Effector CD4-positive, alpha-beta T cell (primary cell): ENCODE results near the gene PTGES3L.
"Not testable (repeated sequence)": the region's sequence is repeated elsewhere in the genome, so short reads cannot be mapped to it uniquely, and the experiment has no call there.

ENCODE experiments used
- DNase-seq: peaks from one replicate; pipeline ENCODE4 v3.0.0-alpha.2; 2020

Gene PTGES3L

DNA sequence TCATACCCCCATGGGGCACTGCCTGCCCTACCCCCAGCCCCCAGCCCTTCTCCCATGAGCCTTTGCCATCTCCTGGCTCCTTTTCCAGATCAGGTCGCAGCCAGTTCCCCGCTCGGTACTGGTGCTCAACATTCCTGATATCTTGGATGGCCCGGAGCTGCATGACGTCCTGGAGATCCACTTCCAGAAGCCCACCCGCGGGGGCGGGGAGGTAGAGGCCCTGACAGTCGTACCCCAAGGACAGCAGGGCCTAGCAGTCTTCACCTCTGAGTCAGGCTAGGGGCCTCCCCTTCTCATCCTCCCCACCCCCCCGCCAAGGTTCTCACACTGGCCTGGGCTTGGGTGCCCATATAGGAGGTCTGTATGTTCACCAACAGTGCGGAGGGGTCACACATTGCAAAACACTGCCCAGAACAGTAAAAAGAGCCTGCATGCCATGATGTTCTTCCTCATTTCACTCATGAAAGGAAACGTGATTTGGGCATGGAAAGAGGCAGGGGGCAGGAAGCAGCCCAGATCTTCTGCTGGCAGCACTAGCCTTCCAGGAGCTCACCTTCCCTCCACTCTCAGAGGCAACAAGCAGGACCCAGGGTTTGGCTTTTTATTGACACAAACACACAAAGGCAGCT lies 34.3 kb upstream of the PTGES3L start:
- no peak for DNase-seq

DNA sequence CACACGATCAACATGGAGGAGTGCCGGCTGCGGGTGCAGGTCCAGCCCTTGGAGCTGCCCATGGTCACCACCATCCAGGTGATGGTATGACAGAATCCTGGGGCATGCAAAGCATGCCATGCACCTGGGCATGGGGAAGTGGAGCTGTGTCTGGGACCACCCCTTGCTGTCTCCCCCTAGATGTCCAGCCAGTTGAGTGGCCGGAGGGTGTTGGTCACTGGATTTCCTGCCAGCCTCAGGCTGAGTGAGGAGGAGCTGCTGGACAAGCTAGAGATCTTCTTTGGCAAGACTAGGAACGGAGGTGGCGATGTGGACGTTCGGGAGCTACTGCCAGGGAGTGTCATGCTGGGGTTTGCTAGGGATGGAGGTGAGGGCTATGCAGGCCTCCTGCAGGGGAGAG lies 33.4 kb upstream of the PTGES3L start:
- no peak for DNase-seq

DNA sequence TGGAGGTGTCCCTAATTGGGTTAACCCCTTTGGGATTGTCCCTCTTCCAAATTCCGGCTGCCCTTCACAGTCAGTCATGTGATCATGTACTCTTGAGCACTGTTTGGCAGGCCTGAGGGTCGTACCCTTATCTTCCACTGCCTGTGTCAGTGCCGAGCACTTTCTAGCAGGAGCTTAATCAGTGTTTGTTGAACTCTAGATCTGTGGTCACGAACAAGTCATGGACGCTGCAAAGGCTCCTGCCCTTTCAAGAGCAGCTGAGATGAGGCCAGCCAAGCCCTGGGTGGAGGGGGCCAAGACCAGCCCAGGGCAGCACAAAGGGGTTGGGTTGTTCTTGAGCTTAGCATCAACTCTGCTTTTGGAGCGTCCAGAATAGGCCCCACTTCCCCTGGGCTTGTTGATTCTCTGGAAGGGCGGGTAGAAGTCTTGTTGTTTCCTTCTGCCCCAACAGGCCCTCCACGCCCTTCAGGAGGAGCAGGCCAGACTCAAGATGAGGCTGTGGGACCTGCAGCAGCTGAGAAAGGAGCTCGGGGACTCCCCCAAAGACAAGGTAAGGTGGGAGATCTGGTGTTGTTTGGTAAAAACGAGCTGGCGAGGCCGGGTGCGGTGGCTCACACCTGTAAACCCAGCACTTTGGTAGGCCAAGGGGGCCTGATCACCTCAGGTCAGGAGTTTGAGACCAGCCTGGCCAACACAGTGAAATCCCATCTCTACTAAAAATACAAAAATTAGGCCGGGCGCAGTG lies 32.0 kb upstream of the PTGES3L start:
- DNase-seq: no peak

DNA sequence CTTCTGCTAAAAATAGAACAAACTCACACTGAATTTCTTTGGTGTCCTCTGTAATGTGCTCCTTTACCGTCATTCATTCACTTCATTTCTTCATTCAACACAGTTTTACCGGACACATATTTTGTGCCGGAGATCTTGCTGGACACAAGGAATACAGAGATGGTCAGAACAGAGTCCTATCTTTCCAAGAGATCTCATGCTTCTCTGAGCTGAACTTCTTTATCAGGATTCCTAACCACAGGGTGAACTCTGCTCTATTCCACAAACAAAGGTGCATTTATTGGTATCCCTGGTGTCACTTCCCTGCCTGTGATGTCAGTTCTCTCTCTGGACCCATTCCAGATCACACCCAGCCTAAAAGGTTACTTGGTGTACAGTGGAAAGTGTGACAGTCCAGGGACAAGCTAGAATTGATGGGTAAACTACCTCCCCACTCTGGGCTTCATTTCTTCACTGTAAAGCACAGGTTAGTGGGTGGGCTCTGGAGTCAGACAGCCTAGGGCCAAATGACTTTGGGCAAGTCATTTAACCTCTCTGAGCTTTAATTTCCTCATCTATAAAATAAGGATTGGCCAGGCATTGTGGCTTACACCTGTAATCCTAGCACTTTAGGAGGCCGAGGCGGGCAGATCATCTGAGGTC lies 30.9 kb upstream of the PTGES3L start:
- no peak for DNase-seq

DNA sequence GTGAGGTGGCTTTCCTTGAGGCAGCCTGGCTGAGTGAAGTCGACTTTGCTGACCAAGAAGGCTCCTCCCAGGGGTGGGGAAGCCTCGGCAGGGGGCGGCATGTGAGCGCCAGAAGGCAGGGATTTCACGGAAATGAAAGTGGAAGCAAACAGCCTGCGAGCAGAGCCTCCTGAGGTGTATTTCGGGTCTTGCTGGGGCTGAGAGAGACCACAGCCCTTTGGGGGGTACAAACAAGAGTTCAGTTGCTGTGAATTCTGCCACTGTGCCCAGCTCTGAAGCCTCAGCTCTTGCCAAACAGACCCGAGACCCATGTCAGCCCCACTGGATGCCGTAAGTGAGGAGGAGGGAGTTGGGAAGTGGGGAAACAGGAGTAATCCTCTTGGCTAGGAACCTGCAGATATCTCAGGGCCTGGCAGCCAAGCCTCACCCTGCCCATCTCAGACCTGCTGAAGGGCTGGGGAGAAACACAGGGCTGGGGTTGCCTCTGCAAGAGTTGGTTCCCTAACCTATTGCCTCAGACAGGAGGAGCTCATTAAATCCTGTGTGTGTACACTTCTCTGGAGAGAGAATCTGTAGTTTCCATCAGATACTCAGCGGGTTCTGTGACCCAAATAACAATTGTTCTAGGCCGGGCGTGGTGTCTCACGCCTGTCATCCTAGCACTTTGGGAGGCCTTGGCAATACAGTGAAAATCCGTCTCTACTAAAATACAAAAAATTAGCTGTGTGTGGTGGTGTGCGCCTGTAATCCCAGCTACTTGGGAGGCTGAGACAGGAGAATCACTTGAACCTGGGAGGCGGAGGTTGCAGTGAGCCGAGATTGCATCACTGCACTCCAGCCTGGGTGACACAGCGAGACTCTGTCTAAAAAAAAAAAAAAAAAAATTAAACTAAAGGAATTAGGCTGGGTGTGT lies 27.0 kb upstream of the PTGES3L start, which contains the start of gene IFI35:
Gene IFI35, plus strand, starts transcription at position 146 of the 913 bp plus-strand sequence. Its CDS starts 164 bp downstream, at position 310.
- peak; percentile 78 for DNase-seq

- DNase-seq: no peak
Observed at GRCh38 chr17:43003542-43004172, 23.8 kb upstream of the PTGES3L start.

GRCh38 chr17:43000894-43001293 lies 21.0 kb upstream of the PTGES3L start:
- DNase-seq: not testable (repeated sequence)

GRCh38 chr17:42999003-42999525 lies 19.2 kb upstream of the PTGES3L start:
- DNase-seq: no peak

DNA sequence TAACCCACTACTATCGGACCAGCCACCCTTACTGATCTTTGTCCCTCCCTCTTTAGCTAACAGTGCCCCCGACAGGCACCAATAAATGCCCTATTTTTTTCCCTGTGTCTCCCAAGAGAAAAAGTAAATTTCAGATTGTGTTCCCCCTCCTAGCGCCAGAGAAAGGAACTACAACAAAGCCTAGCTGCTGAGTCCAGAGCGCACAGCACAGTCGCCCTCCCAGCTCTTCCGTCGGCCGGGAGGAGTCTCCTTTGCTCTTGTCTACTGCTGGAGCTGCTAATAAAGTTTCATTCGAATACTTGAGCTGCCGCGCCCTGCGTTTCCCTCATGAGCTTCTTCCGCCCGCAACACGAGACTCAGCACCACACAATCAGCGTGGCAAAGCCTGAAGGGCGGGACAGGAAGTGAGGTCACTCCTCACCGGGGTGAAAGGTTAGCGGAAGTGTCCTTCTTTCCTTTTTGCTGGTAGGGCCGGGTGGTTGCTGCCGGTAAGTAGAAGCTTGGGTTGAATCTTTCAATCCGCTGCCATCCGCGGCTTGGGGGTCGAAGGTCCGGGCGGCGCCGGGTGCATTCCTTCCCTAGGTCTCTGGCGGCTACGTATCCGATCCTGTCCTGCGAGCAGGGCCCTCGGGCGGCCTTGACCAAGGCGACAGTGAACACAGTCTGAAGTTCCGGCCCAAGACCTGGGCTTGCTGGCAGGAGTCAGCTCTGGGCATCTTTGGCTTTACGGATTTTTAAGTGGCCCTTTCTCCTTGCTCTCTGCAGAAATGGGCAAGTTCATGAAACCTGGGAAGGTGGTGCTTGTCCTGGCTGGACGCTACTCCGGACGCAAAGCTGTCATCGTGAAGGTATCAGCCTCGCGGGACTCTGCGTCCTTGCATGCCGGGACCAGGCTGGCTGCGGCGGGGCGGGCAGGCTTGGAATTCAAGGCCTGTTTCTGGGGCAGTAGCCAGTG lies 18.4 kb upstream of the PTGES3L start, which contains the start of gene RPL27:
Gene RPL27, plus strand, starts transcription at position 436 of the 955 bp plus-strand sequence. Its CDS starts 332 bp downstream, at position 768.
- peak; percentile 95 for DNase-seq

DNA sequence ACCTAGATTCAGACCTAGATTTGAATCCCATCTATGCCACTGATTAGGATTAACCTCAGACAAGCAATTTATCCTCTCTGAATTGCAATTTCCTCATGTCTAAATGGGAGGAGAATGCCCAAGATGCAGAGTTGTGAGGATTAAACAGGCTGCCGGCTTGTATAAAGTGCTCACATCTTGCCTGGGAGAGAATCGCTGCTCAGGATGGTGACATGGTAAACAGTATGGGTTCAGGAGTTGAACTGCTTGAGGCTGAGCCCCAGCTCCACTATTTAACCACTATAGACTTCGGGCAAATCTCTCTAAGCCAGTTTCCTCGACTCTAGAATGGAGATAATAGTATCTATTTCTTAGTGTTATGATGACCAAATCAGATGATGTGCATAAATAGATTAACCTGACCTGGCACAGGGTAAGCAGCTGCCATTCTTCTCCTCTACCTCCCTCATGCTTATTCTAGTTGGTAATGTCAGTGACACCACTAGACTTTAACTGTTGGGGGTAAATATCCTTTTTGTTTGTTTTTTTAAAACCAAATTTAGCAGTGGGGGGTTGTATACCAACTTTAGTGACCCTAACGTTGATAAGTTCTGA lies 17.6 kb upstream of the PTGES3L start:
- DNase-seq: no peak

DNA sequence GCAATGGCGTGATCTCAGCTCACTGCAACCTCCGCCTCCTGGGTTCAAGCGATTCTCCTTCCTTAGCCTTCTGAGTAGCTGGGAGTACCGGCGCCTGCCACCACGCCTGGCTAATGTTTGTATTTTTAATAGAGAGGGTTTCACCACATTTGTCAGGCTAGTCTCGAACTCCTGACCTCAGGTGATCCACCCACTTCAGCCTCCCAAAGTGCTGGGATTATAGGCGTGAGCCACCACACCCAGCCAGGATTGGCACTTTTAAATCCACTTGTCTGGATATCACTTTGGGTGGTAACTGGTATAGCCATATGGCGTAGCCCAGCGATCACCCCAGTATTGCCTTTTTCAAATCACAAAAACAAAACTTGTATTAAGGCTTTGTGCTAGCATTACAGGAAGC lies 14.0 kb upstream of the PTGES3L start:
- not testable (repeated sequence) for DNase-seq

DNA sequence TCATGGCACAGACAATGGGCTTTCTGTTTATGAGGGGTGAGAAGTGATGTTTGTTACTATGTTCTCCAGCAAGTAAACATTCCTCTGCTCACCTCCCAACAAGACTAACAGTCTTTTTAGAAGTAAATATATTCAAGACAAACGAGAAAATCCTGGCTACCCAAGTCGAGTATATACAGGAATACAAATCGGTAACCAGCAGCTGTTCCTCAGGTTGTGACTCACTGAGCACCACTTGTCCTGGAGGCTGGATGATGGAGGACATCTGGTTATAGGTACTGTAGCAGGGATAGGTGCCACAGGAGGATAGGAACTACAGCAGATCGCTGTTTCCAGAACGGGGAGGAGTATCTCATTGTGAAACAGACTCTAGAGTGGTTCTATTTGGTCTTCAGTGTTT lies 13.0 kb upstream of the PTGES3L start:
- DNase-seq: no peak

DNA sequence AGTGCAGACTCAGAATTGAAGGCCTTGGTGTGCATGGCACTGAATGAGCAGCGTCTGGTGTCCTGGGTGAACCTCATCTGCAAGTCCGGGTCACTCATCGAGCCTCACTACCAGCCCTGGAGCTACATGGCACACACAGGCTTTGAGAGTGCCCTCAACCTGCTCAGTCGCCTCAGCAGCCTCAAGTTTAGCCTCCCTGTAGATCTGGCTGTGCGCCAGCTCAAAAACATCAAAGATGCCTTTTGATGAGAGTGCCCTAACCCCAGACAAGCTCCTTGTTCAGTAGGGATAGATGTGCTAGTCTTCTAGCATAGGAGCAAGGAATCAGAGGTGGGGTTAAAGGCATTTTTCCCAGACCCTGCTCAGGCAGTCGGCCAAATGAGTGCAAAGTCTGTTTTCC lies 11.6 kb upstream of the PTGES3L start:
- DNase-seq: no peak

GRCh38 chr17:42989726-42990652 lies 10.1 kb upstream of the PTGES3L start:
- DNase-seq: no peak

- DNase-seq: no peak
Observed at GRCh38 chr17:42989141-42989540, 9.3 kb upstream of the PTGES3L start.

DNA sequence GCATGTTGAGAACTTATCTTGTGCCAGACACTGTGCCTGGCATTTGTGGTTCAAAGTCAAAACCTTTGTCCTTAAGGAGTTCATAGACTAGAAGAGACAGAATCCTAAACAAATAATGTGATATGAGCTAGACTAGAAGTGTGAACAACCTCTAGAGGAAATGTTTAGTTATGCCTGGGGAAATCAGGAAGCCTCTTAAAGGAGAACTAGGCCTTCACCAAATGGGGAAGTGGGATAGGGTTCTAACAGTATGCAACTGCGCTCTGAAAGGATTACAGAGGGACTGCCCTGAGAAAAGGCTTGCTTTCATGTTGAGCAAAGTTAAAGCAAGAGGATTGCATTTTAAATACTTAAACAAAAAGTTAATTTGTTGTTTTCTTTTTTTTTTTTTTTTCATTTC lies 5.3 kb upstream of the PTGES3L start:
- DNase-seq: no peak

- no peak for DNase-seq
Observed at GRCh38 chr17:42982266-42982665, 2.4 kb upstream of the PTGES3L start.

DNA sequence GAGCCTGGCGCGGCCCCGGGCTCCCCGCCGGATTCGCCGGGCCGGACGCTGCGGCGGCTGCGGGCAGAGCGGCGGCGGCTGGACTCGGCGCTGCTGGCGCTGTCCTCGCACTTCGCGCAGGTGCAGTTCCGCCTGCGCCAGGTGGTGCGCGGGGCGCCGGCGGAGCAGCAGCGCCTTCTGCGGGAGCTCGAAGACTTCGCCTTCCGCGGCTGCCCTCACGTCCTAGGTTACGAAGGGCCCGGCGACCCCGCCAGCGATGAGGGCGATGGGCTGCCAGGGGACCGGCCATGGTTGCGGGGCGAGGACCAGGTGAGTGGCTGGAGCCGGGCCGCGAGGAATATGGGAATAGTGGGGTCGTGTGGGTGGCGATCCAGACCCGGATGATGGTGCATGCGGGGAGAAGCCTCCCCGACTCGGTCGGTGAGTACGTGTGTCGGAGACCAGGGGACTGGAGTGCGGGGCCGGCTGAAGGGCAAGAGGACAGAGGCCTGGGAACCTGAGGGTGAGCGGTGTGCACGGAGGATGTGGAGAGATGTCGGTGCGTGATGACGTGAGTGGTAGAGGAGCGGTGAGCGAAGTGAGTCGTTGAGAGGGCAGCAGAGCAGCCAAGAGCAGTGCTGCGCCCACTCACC lies 1.0 kb upstream of the PTGES3L start:
- DNase-seq: peak; percentile 39
